ENCODE data around the gene KIF3A.

The KIF3A gene

GRCh38 chr5:132675936-132676689 lies 61.2 kb downstream of the KIF3A start:
- DNase-seq, result no peak

DNA sequence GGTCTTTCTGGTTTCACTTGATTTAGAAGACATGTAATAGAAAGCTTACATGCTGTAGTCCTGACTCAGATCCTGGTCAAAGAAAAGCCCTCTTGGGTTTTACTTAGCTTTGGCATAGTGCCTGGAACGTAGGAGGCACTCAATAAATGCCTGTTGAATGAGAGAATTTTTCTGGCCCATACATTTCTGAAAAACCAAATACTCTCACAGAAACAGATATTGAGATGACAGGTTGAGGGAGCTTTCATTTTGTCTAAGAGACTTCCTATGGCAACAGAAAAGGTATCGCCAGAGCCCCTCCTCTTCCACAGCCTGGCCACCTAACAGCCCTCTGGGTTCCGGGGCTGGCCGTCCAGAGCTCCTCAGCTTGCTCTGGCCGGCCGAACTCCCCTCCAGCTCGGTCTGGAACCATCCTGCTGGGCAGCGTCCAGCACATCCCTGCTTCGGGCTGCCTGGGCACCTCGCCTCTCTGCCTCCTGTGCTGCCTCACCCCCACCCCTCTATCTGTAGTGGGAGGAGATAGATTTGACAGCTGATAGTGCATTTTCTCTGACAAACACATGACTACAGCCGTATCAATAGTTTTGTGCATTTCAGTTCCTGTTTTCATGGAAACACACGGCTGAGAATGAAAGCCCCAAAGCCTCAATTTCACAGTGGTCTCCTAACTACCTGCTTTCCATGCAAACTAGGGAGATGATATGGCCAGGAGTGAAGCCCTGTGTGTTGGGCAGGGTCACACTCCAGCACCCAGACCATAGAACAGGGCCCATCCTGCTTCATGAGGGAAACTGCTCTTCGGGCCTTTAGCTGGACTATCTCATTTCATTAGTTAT lies 62.5 kb downstream of the KIF3A start:
- no peak for DNase-seq

DNA sequence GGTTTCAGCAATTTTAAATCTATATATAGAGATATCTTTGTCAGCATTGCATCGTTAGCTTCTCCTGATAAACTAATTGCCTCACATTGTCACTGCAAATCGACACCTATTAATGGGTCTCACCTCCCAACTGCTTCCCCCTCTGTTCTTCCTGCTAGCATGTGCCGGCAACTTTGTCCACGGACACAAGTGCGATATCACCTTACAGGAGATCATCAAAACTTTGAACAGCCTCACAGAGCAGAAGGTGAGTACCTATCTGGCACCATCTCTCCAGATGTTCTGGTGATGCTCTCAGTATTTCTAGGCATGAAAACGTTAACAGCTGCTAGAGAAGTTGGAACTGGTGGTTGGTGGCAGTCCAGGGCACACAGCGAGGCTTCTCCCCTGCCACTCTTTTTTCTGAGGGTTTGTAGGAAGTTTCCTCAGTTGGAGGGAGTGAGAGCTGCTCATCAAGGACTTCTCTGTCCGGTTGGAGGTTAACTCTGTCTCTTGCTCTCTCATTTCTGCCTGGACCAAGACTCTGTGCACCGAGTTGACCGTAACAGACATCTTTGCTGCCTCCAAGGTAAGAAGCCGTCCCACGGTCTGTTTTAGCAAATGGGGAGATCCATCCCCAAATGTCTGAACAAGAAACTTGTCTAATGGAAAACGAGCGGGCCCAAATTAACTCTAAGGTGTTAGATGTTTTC lies 63.3 kb downstream of the KIF3A start, which contains the start of gene IL4:
Gene IL4, plus strand, starts transcription at position 51 of the 692 bp plus-strand sequence. Its CDS starts 62 bp downstream, at position 113.
- no peak for DNase-seq

DNA sequence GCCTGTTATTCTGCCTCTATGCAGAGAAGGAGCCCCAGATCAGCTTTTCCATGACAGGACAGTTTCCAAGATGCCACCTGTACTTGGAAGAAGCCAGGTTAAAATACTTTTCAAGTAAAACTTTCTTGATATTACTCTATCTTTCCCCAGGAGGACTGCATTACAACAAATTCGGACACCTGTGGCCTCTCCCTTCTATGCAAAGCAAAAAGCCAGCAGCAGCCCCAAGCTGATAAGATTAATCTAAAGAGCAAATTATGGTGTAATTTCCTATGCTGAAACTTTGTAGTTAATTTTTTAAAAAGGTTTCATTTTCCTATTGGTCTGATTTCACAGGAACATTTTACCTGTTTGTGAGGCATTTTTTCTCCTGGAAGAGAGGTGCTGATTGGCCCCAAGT lies 63.9 kb downstream of the KIF3A start:
- DNase-seq, result no peak

- DNase-seq, result no peak
Observed at GRCh38 chr5:132671000-132671399, 66.3 kb downstream of the KIF3A start.

GRCh38 chr5:132669966-132670882 lies 67.1 kb downstream of the KIF3A start:
- DNase-seq, result no peak

DNA sequence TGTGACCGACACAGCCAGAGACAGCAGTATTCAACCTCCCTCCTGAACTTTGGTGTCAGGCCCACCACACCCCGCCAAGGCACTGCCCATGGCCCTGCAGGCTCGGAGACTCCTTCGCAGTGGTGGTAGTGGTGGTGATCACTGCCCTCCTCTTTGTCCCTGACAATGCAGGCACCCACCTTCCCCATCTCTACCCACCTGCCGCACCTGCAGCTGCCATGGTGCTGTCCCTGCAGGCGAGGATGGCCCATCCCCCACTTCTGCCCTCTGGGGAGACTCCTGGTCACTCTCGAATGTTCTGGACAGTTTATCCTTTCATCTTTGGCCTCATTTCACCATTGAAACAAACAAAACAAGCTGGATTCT lies 67.9 kb downstream of the KIF3A start:
- no peak for DNase-seq

DNA sequence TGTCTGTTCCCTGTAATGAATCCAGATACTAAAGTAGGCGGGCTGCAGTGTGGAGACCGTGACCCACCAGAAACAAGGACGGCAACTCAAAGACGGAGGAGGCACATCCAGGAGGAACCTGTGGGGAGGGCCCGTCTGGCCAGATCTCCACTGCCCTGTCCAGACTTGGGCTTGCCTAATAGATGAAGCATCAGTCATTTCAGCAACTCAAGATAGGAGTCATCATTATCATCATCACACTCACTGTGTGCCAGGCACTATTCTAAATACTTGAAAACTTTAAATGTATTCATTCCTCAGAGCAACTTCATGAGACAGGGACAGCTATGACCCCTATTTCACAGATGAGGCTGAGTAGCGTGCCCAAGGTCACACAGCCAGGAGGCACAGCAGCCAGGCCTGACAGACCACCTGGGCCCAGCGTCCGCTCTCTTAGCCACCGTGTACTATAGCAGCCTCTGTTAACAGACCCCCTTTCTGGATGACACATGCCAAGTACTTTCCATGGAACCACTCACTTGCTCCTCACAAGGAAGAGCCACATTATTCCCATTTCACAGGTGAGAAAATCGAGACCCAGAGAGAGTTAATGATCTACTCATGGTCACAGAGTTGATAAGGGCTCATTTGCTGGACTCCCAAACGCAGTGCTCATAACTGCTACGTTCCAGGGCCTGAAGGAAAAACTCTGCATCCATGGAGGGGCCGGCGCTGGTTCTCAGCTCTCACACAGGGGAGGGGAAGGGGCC lies 68.5 kb downstream of the KIF3A start:
- DNase-seq, result no peak

DNA sequence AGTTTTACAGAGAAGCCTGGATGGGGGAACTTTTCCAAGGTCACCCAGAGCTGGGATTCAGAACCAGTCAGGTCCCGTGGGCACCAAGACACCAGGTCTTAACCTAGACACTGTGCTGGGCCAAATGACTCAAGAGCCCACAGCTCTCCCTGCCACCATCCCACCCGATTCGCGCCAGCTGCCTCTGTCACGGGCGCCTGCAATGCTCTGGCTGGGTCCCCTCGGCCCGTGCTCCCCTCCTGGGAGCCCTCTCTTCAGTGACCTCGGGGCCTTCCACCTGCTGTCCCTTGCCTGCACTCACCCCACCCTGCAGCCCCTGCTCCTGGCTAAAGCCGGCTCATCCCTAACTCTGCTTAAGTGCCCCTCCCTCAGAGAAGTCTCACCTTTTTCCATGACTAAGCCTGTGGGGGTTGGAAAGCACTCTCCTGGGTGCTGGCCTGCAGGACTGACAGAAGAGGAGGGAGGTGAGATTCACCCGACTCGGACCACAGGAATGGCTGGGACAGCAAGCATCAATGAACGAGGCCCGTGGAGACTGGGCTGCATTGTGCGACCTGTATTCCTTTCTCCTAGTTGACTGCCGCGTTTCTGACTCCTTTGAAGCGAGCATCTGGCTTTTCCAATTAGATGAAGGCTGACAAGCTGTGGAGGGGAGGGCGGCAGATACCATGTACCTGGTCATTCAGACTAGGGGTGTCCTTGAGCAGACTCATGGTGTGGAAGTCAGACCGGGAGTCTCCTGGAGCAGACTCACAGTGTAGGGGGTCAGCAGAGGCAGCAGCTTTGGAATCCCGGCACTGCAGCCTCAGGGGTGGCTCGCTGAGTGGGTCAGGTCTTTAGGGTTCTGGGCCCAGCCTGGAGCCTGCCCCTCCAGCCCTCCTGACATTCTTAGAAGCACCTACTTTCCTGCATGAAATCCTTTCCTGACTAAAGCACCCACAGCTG lies 69.3 kb downstream of the KIF3A start:
- DNase-seq, result no peak

- DNase-seq, result no peak
Observed at GRCh38 chr5:132667309-132667708, 70.0 kb downstream of the KIF3A start.

- no peak for DNase-seq
Observed at GRCh38 chr5:132666310-132667123, 70.8 kb downstream of the KIF3A start.

- no peak for DNase-seq
Observed at GRCh38 chr5:132665574-132666080, 71.7 kb downstream of the KIF3A start.

- DNase-seq, result no peak
Observed at GRCh38 chr5:132664696-132665209, 72.6 kb downstream of the KIF3A start.

GRCh38 chr5:132663771-132664695 lies 73.3 kb downstream of the KIF3A start:
- DNase-seq, result no peak

DNA sequence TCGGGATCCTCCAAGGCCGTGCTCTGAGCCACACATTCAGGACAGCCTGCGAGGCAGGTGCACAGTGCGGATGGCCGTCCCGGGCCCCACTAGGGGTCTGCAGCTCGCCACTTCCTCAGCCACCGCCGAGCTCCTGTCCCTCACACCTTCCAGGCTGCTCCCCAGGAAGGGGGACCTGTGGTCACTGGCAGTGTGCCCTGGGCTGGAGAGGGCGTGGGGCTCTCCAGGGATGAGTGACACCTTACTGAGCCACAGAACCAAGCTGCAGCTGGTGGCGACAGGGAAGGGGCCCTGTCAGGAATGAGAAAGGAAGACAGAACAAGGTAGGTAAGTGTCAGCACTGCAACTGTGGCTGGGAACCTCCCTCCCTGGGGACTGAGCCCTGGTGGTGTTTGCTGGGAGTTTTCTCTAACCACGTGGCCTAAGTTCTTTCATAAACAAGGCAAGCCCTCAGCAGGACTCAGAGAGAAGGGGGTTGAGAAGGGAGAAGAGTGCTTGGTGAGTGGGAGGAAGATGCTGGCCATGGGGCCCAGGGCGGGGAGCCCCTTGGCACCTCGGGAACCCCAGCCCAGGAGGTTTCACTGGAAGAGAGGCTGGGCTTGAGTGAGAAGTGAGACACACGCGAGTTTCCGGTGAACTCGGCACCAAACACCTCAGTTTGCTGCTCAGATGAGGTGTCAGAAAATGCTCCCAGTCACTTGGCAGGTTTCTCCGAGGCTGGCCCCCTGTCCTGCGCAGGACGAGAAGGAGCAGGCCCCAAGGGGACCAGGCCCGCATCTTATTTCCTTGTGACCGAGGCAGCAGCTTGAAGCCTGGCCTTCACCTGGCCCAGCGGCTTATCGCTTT lies 74.2 kb downstream of the KIF3A start:
- no peak for DNase-seq

DNA sequence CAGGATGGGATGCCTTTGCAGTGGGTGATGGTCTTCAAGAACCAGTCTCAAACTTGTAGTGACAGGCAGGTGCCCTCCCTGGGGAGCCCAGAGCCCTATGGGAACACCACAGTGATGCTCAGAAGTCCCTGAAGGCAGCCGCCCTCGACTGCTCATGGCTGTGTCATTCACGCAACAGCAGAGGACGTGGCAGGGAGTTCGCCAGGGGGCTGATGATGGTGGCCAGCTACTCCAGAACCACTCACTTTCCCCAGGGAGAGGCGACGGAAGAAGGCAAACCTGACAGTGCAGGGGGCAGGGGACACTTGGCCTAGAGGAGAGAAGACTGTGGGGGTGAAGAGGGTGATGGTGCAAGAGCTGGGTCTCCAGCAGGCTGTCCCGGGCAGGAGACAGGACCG lies 75.3 kb downstream of the KIF3A start:
- no peak for DNase-seq
